GM18508 (cell line): ENCODE results near the gene AKAP6.

Source experiments
- ATAC-seq: cut with Tn5 transposase; IDR thresholded peaks from one replicate; pipeline ENCODE4 v1.9.1; 2021; ENCODE audit warnings: moderate number of reproducible peaks; ENCODE audit not compliant: insufficient read depth, unreplicated experiment

Gene AKAP6

DNA sequence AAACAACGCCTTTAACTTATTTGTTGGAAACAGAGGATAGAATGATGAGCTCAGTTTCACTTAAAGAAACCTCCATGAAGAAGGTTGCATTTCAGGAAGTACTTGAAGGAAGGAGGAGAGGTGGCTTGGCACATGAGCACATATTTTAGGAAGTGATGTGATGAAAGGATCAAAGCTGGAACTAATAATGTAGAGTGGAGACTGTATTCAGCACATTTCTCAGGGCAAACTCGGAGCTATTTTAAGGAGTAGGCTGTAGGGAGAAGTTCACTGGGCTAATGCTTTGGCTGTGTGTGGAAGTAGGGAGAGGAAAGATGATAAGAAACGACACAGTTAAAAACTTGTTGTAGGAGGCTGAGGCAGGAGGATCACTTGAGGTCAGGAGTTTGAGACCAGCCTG is 272.8 kb downstream of the AKAP6 start:
- ATAC-seq = no peak

- ATAC-seq = no peak
Observed at GRCh38 chr14:32602699-32603098, 273.6 kb downstream of the AKAP6 start.

DNA sequence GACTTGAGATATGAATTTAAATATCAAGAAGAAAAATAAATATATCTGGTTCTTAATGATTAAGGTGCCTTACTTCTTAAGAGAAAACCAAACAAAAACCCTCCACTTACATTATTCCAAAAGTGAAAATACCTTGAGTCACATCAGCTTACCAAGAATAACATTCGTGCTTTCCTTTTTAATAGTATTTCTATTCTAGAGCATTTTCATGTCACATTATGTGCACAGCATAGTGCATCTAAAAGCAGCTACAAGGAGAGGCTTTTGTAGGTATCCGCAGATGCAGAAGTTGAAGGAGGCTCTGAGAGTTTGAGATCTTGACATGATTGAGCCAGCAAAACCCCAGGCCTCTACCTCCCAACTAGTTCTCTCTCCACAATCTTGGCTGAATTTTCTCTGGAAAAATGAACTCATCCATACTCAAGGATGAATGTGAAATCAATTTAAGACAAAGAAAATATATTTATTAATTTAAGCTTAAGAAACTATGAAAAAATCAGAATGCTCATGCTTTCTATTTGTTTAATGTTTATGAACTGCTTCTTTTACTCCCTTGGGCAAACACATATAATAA is 275.0 kb downstream of the AKAP6 start:
- no peak for ATAC-seq

- ATAC-seq = no peak
Observed at GRCh38 chr14:32606301-32606700, 277.2 kb downstream of the AKAP6 start.

DNA sequence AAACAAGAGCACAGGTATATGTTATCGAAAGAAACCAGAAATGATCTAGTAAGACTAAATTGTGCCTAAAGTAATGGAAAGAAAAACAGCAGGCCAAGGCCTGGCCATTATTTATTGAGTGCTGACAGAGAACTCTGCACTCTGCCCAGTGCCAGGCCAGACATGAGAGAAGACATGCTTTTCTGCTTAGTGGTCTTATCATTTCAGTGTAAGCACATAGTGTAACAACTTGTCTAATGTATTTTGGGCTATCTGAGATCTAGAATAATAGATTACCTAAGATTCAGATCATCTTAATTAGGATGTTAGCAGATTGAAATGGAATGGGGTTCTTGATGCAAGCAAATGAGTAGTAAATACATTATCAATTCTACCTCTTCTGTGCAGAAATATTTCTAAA is 278.3 kb downstream of the AKAP6 start:
- ATAC-seq = no peak

DNA sequence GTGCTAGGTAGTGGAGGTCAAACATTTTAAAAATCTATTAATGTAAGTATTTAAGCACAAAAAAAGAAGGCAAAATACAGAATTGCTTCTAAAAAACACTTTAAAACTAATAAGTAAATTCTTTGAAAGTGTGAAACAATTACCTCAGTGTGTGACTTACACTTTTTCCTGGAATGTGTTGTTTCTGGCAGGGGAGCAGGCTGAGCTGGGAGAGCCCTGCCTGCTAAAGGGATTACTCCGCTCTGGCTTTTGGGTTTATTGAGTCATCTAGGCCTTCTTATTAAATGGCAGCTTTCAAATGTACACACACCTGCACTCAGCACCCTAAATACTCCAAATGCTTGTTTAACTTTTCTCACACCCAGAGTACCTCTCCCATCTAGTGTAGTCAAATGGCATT is 279.8 kb downstream of the AKAP6 start:
- ATAC-seq = no peak

- ATAC-seq = no peak
Observed at GRCh38 chr14:32609388-32609787, 280.3 kb downstream of the AKAP6 start.

- no peak for ATAC-seq
Observed at GRCh38 chr14:32611752-32612151, 282.7 kb downstream of the AKAP6 start.

DNA sequence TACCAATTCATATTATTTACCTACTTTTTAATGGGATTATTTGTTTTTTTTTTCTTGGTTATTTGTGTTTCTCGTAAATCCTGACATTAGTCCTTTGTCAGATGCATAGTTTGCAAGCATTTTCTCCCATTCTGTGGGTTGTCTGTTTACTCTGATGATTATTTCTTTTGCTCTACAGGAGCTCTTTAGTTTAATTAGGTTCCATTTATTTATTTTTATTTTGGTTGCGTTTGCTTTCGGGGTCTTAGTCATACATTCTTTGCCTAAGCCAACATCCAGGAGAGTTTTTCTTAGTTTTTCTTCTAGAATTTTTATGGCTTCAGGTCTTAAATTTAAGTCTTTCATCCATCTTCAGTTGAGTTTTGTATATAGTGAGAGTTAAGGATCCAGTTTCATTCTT is 289.9 kb downstream of the AKAP6 start:
- ATAC-seq = no peak

DNA sequence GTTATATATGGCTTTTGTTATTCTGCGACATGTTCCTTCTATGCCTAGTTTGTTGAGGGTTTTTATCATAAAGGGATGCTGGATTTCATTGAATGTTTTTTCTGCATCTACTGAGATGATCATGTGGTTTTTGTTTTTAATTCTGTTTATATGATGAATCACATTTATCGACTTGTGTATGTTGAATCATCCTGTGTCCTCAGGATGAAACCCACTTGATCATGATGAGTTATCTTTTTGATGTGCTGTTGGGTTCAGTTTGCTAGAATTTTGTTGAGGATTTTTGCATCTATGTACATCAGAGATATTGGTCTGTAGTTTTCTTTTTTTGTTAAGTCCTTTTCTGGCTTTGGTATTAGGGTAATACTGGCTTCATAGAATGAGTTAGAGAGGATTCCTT is 291.2 kb downstream of the AKAP6 start:
- no peak for ATAC-seq

DNA sequence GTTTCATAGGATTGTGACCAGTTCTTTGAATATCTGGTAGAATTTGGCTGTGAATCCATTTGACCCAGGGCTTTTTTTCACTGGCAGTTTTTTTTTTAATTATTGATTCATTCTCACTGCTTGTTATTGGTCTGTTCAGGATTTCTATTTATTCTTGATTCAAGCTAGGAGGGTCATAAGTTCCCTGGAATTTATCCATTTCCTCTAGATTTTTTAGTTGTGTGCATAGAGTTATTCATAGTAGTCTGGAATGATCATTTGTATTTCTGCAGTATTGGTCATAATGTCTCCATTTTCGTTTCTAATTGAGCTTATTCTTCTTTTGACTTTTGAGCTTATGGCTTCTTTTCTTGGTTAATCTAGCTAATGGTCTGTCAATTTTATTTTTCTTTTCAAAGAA is 291.6 kb downstream of the AKAP6 start:
- no peak for ATAC-seq

GRCh38 chr14:32621585-32621984 is 292.5 kb downstream of the AKAP6 start:
- ATAC-seq = no peak

DNA sequence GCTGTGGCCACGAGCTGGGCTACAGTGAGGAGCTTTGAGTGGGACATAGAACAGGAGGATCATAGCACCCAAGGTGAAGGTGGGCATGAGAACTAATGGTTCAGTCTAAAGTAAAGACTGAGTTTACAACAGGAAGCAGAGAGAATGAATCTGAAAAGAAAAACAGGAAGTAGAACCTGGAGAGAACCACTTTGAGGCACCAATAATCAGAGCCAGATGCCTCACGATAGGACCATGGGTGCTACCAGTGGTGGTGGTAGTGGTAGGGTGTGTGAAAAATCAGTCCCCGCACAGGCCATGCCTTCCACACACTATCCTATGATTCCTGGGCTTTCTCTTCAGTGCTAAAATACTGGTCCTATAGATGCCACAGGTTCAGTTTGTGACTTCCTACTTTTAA is 293.6 kb downstream of the AKAP6 start:
- no peak for ATAC-seq

GRCh38 chr14:32623300-32624093 is 294.4 kb downstream of the AKAP6 start:
- ATAC-seq = no peak

- ATAC-seq = no peak
Observed at GRCh38 chr14:32625211-32625610, 296.1 kb downstream of the AKAP6 start.

GRCh38 chr14:32627545-32628298 is 298.6 kb downstream of the AKAP6 start:
- no peak for ATAC-seq

- no peak for ATAC-seq
Observed at GRCh38 chr14:32629236-32629635, 300.1 kb downstream of the AKAP6 start.

- no peak for ATAC-seq
Observed at GRCh38 chr14:32630701-32631100, 301.6 kb downstream of the AKAP6 start.

DNA sequence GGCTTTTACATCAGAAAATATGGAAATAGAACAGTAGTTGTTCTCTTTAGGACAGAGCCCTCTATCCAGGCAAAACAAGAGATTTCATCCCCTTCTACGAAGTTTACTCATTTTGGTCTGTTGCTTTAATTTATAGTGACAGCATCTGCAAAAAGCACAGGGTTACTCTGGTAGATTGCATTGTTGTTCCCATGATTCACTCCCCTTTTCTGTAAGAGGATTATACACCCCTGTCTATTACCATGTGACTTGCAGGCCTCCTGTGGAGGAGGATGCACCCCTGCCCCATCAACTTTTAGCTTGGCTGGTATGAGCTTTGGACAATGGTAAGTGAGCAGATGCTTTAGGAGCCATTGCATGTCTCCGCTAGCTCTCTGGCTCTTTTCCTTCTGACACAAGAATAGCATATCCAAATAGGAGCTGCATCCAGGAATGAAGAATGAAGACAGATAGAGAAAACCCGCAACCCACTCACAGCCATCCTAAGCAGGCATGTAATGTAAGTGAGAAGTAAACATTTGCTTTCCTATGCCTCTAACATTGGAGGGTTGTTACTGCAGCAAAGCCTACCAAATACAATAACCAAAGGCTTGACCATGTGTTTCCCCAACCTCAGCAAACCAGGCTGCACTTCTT is 304.2 kb downstream of the AKAP6 start:
- ATAC-seq = no peak

DNA sequence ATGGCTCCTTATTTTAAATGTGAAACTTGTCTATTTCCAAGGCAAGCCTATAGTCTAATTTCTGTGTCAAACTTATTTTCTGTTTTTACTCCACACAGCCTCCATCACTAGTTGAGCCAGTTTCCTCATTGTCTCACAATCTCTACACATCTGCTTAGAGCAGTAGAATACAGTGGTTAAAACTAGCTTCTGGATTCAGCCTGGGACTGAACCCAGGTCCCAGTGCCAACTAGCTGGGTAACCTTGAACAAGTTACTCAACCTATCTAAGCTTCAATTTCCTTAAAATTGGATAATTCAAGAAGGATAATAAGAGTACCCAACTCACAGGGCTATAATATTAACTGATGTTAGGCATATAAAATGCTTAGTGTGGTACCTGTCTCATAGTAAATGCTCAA is 304.8 kb downstream of the AKAP6 start:
- ATAC-seq = no peak
